GM20000 (cell line): ENCODE data around the gene EGR4.
A peak's percentile ranks its signal among the peaks of the same experiment; 100 is the strongest.

Experiments used
- DNase-seq: peaks from one replicate; pipeline ENCODE4 v3.0.0; 2012; ENCODE audit warnings: low spot score
- CTCF ChIP-seq: IDR thresholded peaks from 2 replicates; pipeline ENCODE4 v1.5.1; 2012; ENCODE audit warnings: mild to moderate bottlenecking, control low read depth; ENCODE audit errors: extremely low read depth, missing control alignments

The EGR4 gene

GRCh38 chr2:73290049-73290839 lies 3.1 kb downstream of the EGR4 start:
- peak; percentile 71 for DNase-seq
- peak; percentile 68 for TF ChIP-seq CTCF

DNA sequence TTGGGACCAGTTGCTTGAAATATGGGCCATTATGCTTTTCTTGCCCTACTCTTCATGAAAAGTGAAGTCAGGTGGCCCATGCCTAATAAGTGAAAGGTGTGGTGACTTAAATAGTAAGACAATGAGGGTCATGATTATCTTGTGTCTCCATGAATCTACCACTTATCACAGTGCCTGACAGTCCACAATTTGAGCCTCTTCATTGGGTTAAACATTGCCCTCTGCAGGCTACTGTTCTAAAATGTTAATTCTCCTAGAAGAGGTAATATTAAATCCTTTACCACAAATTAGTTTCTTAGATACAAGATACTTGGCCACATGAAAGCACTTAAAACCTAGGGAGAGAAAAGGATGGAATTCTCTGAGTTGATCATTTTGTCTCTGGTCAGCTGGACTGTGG lies 4.0 kb downstream of the EGR4 start:
- DNase-seq = no peak
- TF ChIP-seq CTCF = no peak

DNA sequence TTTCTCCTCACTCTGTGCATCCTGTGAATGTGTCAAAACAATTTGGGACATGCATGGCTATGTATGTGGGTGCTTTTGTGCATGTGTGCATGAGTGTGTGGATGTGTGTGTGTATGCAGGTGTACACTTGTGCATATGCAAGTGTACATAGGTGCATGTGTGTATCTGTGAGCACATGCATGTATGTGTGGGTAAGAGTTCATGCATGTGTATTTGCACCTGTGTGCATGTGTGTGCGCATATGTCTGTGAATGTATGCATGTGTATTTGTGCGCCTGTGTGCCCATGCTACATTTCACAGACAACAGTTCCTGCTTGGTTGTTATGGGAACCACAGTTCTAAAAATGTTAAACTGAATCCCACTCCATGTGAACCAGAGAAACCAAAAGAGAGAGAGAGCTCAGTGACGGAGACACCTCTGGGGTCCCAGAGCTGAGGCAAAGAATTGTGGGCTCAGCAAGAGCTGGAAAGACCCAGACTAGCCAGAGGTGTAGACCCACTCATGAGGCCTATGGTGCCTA lies 7.2 kb downstream of the EGR4 start:
- no peak for DNase-seq
- TF ChIP-seq CTCF = no peak

- TF ChIP-seq CTCF = no peak
- DNase-seq = peak; percentile 70
Measured at GRCh38 chr2:73285159-73285739, 8.1 kb downstream of the EGR4 start.

DNA sequence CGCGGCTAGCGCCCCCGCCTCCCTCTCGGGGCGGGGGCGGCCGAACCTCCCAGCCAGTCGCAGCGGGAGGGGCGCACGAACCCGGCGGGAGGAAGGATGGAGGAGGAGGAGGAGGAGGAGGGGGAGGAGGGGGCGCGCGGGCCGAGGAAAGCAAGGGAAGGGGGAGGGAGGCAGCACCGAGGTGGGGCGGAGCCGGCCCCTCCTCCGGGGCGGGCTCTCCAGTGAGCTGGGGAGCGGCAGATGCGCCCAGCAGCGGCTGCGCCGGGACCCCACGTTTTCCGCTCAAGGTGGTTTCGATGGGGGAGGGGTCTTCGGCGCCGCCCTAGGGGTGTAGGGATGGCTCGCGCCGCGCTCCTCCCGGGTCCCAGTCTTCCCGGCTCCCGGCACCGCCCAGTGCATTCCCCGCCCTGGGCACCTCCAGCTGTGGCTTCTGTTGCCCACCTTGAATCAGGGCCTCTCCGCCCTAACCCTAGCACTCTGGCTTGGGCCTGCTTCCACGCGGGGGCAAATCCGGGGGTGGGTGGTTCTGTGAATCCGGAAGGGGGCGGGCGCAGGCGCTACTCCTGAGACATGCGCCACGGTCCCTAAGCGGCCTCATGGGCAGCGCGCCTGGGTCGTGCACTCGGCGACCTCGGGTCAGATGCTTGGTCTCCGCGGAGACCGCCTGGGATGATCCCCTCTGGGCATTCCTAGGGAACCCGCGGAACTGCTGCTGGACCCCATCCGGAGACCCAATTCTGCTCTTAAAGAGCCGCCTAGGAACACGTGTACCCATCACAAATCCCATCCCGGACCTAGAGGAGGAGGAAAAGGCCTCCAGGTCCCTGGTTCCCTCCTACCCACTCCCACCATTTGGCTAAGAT lies 8.8 kb downstream of the EGR4 start, which contains the start of gene FBXO41:
Gene FBXO41 (minus strand): TSS at position 183 of the 863 bp plus-strand sequence. CDS start 14,848 bp downstream, outside the sequence.
- no peak for TF ChIP-seq CTCF
- DNase-seq = peak; percentile 94

DNA sequence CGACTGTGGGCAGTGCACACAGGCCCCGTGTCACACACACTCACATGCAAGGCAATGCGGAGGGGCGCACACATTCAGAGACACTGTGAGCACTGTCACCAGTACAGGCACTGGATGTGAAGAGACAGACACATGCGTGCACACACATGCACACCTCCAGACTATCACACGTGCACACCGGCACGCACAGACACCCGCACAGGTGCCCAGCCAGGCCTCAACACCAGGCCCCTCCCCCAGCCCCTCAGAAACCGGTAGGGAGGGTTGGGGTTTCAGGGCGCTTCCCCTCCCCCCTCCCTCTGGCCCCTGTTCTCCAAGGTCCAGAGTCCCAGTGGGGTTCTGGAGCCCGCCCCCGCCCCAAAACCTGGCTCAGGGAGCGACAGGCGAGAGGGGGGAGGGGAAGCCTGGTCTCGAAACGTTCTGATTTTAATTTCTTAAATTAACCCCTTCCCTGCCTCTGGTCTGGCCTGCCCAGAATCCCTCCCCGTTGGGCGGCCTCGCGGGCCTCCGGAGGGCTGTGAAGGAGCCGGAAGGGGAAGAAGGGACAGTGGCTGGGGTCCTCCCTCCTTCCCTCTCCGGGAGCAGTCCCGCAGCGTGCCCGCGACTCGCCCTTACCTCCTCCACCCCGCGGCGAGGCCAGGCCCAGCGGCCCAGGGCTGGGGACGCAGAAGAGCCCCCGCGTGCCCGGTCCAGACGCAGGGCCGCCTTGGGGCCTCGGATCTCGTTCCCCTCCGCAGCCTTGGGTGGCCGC lies 9.6 kb downstream of the EGR4 start:
- TF ChIP-seq CTCF = no peak
- DNase-seq = no peak
